ENCODE results near the gene BDKRB2. TPM values are rescaled to one million over a fixed set of nuclear protein-coding genes. Genes with fewer than 3 reads are reported as not detected.

Gene BDKRB2
- total and polyA plus RNA-seq, 2 donors (not counting 1 experiment from before 2014, with no cell fraction given): 24.0 to 91.5 TPM

DNA sequence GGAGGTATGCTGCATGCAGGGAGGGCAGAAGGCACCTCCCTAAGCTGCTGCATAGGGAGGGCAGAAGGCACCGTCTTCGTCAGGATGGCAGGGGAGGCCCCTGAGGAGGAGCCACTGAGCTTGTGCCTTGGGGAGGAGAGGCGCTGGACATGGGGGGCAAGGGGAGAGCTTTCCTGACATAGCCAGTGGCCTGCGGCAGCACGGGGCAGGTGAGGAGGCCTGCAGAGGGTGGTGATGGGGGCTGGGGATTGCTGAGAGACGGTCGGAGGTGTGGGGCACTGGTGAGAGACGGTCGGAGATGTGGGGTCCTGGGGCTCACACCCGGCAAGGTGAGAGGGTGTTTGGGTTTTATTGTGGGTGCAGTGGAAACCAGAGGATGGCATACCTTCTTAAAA, 10.4 kb upstream of the BDKRB2 start:
- no peaks in the 10 kb centered on the region for H4K20me1 ChIP-seq (ENCODE audit: control insufficient read depth, extremely low read depth, insufficient read depth, low read length)
- no peak overlapping the region for H2AFZ ChIP-seq (ENCODE audit: low read length)
- no peak overlapping the region for H3K4me3 ChIP-seq (replicated peaks in 1 of 4; ENCODE audit: control extremely low read depth in 1 of 4, insufficient read depth in 1 of 4, low read depth in 3 of 4, low read length in 4 of 4)
- no peak for TF ChIP-seq EZH2 (IDR thresholded peaks at IDR 0.05; ENCODE audit: low read length, missing control alignments)
- TF ChIP-seq, protein P1, sequence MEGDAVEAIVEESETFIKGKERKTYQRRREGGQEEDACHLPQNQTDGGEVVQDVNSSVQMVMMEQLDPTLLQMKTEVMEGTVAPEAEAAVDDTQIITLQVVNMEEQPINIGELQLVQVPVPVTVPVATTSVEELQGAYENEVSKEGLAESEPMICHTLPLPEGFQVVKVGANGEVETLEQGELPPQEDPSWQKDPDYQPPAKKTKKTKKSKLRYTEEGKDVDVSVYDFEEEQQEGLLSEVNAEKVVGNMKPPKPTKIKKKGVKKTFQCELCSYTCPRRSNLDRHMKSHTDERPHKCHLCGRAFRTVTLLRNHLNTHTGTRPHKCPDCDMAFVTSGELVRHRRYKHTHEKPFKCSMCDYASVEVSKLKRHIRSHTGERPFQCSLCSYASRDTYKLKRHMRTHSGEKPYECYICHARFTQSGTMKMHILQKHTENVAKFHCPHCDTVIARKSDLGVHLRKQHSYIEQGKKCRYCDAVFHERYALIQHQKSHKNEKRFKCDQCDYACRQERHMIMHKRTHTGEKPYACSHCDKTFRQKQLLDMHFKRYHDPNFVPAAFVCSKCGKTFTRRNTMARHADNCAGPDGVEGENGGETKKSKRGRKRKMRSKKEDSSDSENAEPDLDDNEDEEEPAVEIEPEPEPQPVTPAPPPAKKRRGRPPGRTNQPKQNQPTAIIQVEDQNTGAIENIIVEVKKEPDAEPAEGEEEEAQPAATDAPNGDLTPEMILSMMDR (conservative IDR thresholded peaks at IDR 0.05 in 1 of 2, IDR thresholded peaks at IDR 0.05 in 1 of 2; ENCODE audit: low read depth in 1 of 2, low read length in 2 of 2): no peak
- H3K4me2 ChIP-seq (ENCODE audit: extremely low read depth, insufficient read depth, low read length): no peak overlapping the region
- H3K9ac ChIP-seq (ENCODE audit: insufficient read depth, low read length): no peak overlapping the region
- no peaks in the 10 kb centered on the region for H3K9me3 ChIP-seq (ENCODE audit: control insufficient read depth, insufficient read depth, low read depth, low read length)
- no peaks in the 10 kb centered on the region for H3K79me2 ChIP-seq (ENCODE audit: control insufficient read depth, insufficient read depth, low read length)
- H3K27me3 ChIP-seq (ENCODE audit: control insufficient read depth, insufficient read depth, low read length): no peaks in the 10 kb centered on the region
- H3K27ac ChIP-seq (ENCODE audit: insufficient read depth, low read length): no peak overlapping the region
- H3K36me3 ChIP-seq (ENCODE audit: control insufficient read depth, insufficient read depth, low read length): no peaks in the 10 kb centered on the region
- no peak for DNase-seq (ENCODE audit: low read depth in 2 of 2)
- H3K4me1 ChIP-seq (ENCODE audit: control insufficient read depth, extremely low read depth, insufficient read depth, low read length): no peaks in the 10 kb centered on the region

- H4K20me1 ChIP-seq (ENCODE audit: control insufficient read depth, extremely low read depth, insufficient read depth, low read length): no peaks in the 10 kb centered on the region
- no peak overlapping the region for H3K4me3 ChIP-seq (replicated peaks in 1 of 4; ENCODE audit: control extremely low read depth in 1 of 4, insufficient read depth in 1 of 4, low read depth in 3 of 4, low read length in 4 of 4)
- no peak overlapping the region for H3K27ac ChIP-seq (ENCODE audit: insufficient read depth, low read length)
- H3K9me3 ChIP-seq (ENCODE audit: control insufficient read depth, insufficient read depth, low read depth, low read length): no peaks in the 10 kb centered on the region
- H2AFZ ChIP-seq (ENCODE audit: low read length): no peak overlapping the region
- DNase-seq (ENCODE audit: low read depth in 2 of 2): peak in 1 of 2 donors; percentile 16
- H3K4me1 ChIP-seq (ENCODE audit: control insufficient read depth, extremely low read depth, insufficient read depth, low read length): no peaks in the 10 kb centered on the region
- TF ChIP-seq, protein P1 (conservative IDR thresholded peaks at IDR 0.05 in 1 of 2, IDR thresholded peaks at IDR 0.05 in 1 of 2; ENCODE audit: low read depth in 1 of 2, low read length in 2 of 2): no peak
- no peak for TF ChIP-seq EZH2 (IDR thresholded peaks at IDR 0.05; ENCODE audit: low read length, missing control alignments)
- H3K79me2 ChIP-seq (ENCODE audit: control insufficient read depth, insufficient read depth, low read length): no peaks in the 10 kb centered on the region
- no peaks in the 10 kb centered on the region for H3K36me3 ChIP-seq (ENCODE audit: control insufficient read depth, insufficient read depth, low read length)
- H3K4me2 ChIP-seq (ENCODE audit: extremely low read depth, insufficient read depth, low read length): no peak overlapping the region
- no peak overlapping the region for H3K9ac ChIP-seq (ENCODE audit: insufficient read depth, low read length)
- no peaks in the 10 kb centered on the region for H3K27me3 ChIP-seq (ENCODE audit: control insufficient read depth, insufficient read depth, low read length)
Observed at GRCh38 chr14:96194657-96195431, 9.8 kb upstream of the BDKRB2 start.

DNA sequence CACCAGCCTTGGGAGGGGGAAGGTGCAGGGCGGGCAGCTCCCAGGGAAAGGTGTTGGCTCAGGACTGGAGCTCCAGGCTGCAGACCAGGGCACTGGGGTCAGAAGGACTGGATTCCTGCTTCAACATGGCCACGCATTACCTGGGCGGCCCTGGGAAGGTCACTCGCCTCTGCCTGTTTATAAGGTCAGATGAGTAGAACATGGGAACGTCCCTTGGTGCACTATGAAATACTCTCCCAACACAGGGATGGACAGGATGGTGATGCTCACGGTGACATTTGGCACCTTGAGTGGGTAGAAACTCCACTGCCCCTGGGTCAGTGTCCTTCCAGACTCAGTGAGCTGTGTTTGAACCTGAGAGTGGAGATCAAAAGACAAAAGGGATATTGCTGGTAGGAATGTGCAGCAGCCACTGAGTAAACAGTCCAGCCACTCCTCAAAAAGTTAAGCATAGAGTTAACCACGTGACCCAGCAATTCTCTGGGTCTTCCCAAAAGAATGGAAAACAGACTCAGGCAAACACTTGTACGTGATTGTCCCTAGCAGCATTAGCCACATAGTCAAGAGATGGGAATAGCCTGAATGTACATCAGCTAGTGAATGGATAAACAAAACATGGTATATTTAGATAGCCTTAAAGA, 9.1 kb upstream of the BDKRB2 start:
- H3K9ac ChIP-seq (ENCODE audit: insufficient read depth, low read length): no peak overlapping the region
- no peaks in the 10 kb centered on the region for H3K79me2 ChIP-seq (ENCODE audit: control insufficient read depth, insufficient read depth, low read length)
- H3K27me3 ChIP-seq (ENCODE audit: control insufficient read depth, insufficient read depth, low read length): no peaks in the 10 kb centered on the region
- H2AFZ ChIP-seq (ENCODE audit: low read length): no peak overlapping the region
- H3K4me3 ChIP-seq (replicated peaks in 1 of 4; ENCODE audit: control extremely low read depth in 1 of 4, insufficient read depth in 1 of 4, low read depth in 3 of 4, low read length in 4 of 4): no peak overlapping the region
- H3K27ac ChIP-seq (ENCODE audit: insufficient read depth, low read length): no peak overlapping the region
- H4K20me1 ChIP-seq (ENCODE audit: control insufficient read depth, extremely low read depth, insufficient read depth, low read length): no peaks in the 10 kb centered on the region
- no peaks in the 10 kb centered on the region for H3K36me3 ChIP-seq (ENCODE audit: control insufficient read depth, insufficient read depth, low read length)
- no peaks in the 10 kb centered on the region for H3K4me1 ChIP-seq (ENCODE audit: control insufficient read depth, extremely low read depth, insufficient read depth, low read length)
- no peak for TF ChIP-seq EZH2 (IDR thresholded peaks at IDR 0.05; ENCODE audit: low read length, missing control alignments)
- TF ChIP-seq, protein P1 (conservative IDR thresholded peaks at IDR 0.05 in 1 of 2, IDR thresholded peaks at IDR 0.05 in 1 of 2; ENCODE audit: low read depth in 1 of 2, low read length in 2 of 2): no peak
- H3K9me3 ChIP-seq (ENCODE audit: control insufficient read depth, insufficient read depth, low read depth, low read length): no peaks in the 10 kb centered on the region
- DNase-seq (ENCODE audit: low read depth in 2 of 2): no peak
- no peak overlapping the region for H3K4me2 ChIP-seq (ENCODE audit: extremely low read depth, insufficient read depth, low read length)
